HUES48 (cell line): ENCODE measurements around the gene FCRL3.

Experiments used
- H3K27ac ChIP-seq: one replicate; pipeline ENCODE4 v1.7.0; 2013; ENCODE audit warnings: low read depth, low read length, inconsistent platforms
- H3K27me3 ChIP-seq: 2 replicates; pipeline ENCODE4 v1.6.1; 2013; ENCODE audit warnings: mild to moderate bottlenecking, low read length; ENCODE audit not compliant: control insufficient read depth, insufficient read depth
- H3K36me3 ChIP-seq: 2 replicates; pipeline ENCODE4 v1.6.1; 2013; ENCODE audit warnings: low read length; ENCODE audit not compliant: control insufficient read depth, insufficient read depth
- H3K4me1 ChIP-seq: 2 replicates; pipeline ENCODE4 v1.6.1; 2013; ENCODE audit warnings: mild to moderate bottlenecking, low read length; ENCODE audit not compliant: control insufficient read depth, insufficient read depth
- H3K4me3 ChIP-seq: 2 replicates; pipeline ENCODE4 v1.5.1; 2013; ENCODE audit warnings: mild to moderate bottlenecking, low read depth, low read length
- H3K9ac ChIP-seq: 2 replicates; pipeline ENCODE4 v1.6.1; 2013; ENCODE audit warnings: mild to moderate bottlenecking, low read depth, low read length, moderate library complexity
- H3K9me3 ChIP-seq: 2 replicates; pipeline ENCODE4 v1.6.1; 2013; ENCODE audit warnings: low read length; ENCODE audit not compliant: control insufficient read depth, insufficient read depth

The FCRL3 gene

GRCh38 chr1:157715736-157716135 lies 15.2 kb upstream of the FCRL3 start:
- Histone ChIP-seq H3K27me3 (no peaks in the 10 kb centered on the region), H3K4me1 (no peaks in the 10 kb centered on the region), H3K9me3 (peaks cover 4% of the 10 kb centered on the region; the same call in 1 of the 2 replicates), H3K36me3 (no peaks in the 10 kb centered on the region), H3K9ac (no peak overlapping the region), H3K27ac (no peak overlapping the region), H3K4me3 (no peak overlapping the region)

GRCh38 chr1:157711802-157712201 lies 11.2 kb upstream of the FCRL3 start:
- no peaks in the 10 kb centered on the region for H3K27me3 ChIP-seq
- H3K9ac ChIP-seq: no peak overlapping the region
- H3K4me1 ChIP-seq: no peaks in the 10 kb centered on the region
- no peaks in the 10 kb centered on the region for H3K9me3 ChIP-seq
- H3K36me3 ChIP-seq: no peaks in the 10 kb centered on the region
- no peak overlapping the region for H3K27ac ChIP-seq
- H3K4me3 ChIP-seq: no peak overlapping the region

- no peak overlapping the region for H3K27ac ChIP-seq
- no peaks in the 10 kb centered on the region for H3K36me3 ChIP-seq
- H3K4me1 ChIP-seq: no peaks in the 10 kb centered on the region
- no peaks in the 10 kb centered on the region for H3K27me3 ChIP-seq
- H3K9me3 ChIP-seq: no peaks in the 10 kb centered on the region
- H3K9ac ChIP-seq: no peak overlapping the region
- no peak overlapping the region for H3K4me3 ChIP-seq
Observed at GRCh38 chr1:157704878-157705277, 4.3 kb upstream of the FCRL3 start.

- H3K36me3 ChIP-seq: no peaks in the 10 kb centered on the region
- no peaks in the 10 kb centered on the region for H3K27me3 ChIP-seq
- H3K9ac ChIP-seq: no peak overlapping the region
- no peaks in the 10 kb centered on the region for H3K4me1 ChIP-seq
- no peak overlapping the region for H3K4me3 ChIP-seq
- no peaks in the 10 kb centered on the region for H3K9me3 ChIP-seq
- no peak overlapping the region for H3K27ac ChIP-seq
Observed at GRCh38 chr1:157703981-157704380, 3.4 kb upstream of the FCRL3 start.

- no peaks in the 10 kb centered on the region for H3K27me3 ChIP-seq
- no peaks in the 10 kb centered on the region for H3K4me1 ChIP-seq
- no peaks in the 10 kb centered on the region for H3K36me3 ChIP-seq
- H3K27ac ChIP-seq: no peak overlapping the region
- no peaks in the 10 kb centered on the region for H3K9me3 ChIP-seq
- no peak overlapping the region for H3K4me3 ChIP-seq
- no peak overlapping the region for H3K9ac ChIP-seq
Observed at GRCh38 chr1:157702308-157702825, 1.8 kb upstream of the FCRL3 start.

GRCh38 chr1:157700305-157700704 lies 264 bp downstream of the FCRL3 start:
- no peak overlapping the region for H3K4me3 ChIP-seq
- no peak overlapping the region for H3K9ac ChIP-seq
- H3K36me3 ChIP-seq: no peaks in the 10 kb centered on the region
- H3K9me3 ChIP-seq: no peaks in the 10 kb centered on the region
- no peaks in the 10 kb centered on the region for H3K27me3 ChIP-seq
- no peaks in the 10 kb centered on the region for H3K4me1 ChIP-seq
- no peak overlapping the region for H3K27ac ChIP-seq

GRCh38 chr1:157697781-157698569 lies 2.6 kb downstream of the FCRL3 start:
- Histone ChIP-seq H3K4me1 (no peaks in the 10 kb centered on the region), H3K9ac (no peak overlapping the region), H3K9me3 (no peaks in the 10 kb centered on the region), H3K4me3 (no peak overlapping the region), H3K36me3 (no peaks in the 10 kb centered on the region), H3K27me3 (no peaks in the 10 kb centered on the region), H3K27ac (no peak overlapping the region)

GRCh38 chr1:157696966-157697628 lies 3.5 kb downstream of the FCRL3 start:
- Histone ChIP-seq H3K9me3 (no peaks in the 10 kb centered on the region), H3K4me3 (no peak overlapping the region), H3K27ac (no peak overlapping the region), H3K9ac (no peak overlapping the region), H3K27me3 (no peaks in the 10 kb centered on the region), H3K36me3 (no peaks in the 10 kb centered on the region), H3K4me1 (no peaks in the 10 kb centered on the region)

GRCh38 chr1:157695417-157695816 lies 5.2 kb downstream of the FCRL3 start:
- no peak overlapping the region for H3K4me3 ChIP-seq
- no peaks in the 10 kb centered on the region for H3K9me3 ChIP-seq
- H3K36me3 ChIP-seq: no peaks in the 10 kb centered on the region
- H3K9ac ChIP-seq: no peak overlapping the region
- H3K27ac ChIP-seq: no peak overlapping the region
- H3K4me1 ChIP-seq: no peaks in the 10 kb centered on the region
- no peaks in the 10 kb centered on the region for H3K27me3 ChIP-seq

- Histone ChIP-seq H3K9me3 (no peaks in the 10 kb centered on the region), H3K9ac (no peak overlapping the region), H3K4me3 (no peak overlapping the region), H3K27ac (no peak overlapping the region), H3K27me3 (no peaks in the 10 kb centered on the region), H3K36me3 (no peaks in the 10 kb centered on the region), H3K4me1 (no peaks in the 10 kb centered on the region)
Observed at GRCh38 chr1:157691285-157691920, 9.2 kb downstream of the FCRL3 start.
